GM12875 (cell line): ENCODE measurements around the gene BRI3BP.

Source experiments
- H3K4me3 ChIP-seq: one replicate; pipeline ENCODE4 v1.5.1; 2011; ENCODE audit warnings: low read depth, low read length, control low read depth
- CTCF ChIP-seq: IDR thresholded peaks from 2 replicates; pipeline ENCODE4 v1.5.1; 2011; ENCODE audit warnings: low read depth, mild to moderate bottlenecking, control low read depth, inconsistent platforms, low read length, moderate library complexity, borderline replicate concordance; ENCODE audit not compliant: insufficient read depth

Gene BRI3BP

GRCh38 chr12:124952295-124952694 lies 41.1 kb upstream of the BRI3BP start:
- no peak for TF ChIP-seq CTCF
- no peak overlapping the region for H3K4me3 ChIP-seq

GRCh38 chr12:124952801-124953200 lies 40.6 kb upstream of the BRI3BP start:
- TF ChIP-seq CTCF, result no peak
- H3K4me3 ChIP-seq, result no peak overlapping the region

- no peak for TF ChIP-seq CTCF
- no peak overlapping the region for H3K4me3 ChIP-seq
These were observed 39.6 kb upstream of the BRI3BP start for GRCh38 chr12:124953689-124954405.

GRCh38 chr12:124954771-124955170 lies 38.7 kb upstream of the BRI3BP start:
- no peak for TF ChIP-seq CTCF
- no peak overlapping the region for H3K4me3 ChIP-seq

- no peak overlapping the region for H3K4me3 ChIP-seq
- no peak for TF ChIP-seq CTCF
These were observed 36.9 kb upstream of the BRI3BP start for GRCh38 chr12:124956571-124956970.

GRCh38 chr12:124961055-124961454 lies 32.4 kb upstream of the BRI3BP start:
- H3K4me3 ChIP-seq, result no peak overlapping the region
- TF ChIP-seq CTCF, result no peak

- no peak overlapping the region for H3K4me3 ChIP-seq
- TF ChIP-seq CTCF, result no peak
These were observed 30.2 kb upstream of the BRI3BP start for GRCh38 chr12:124963211-124963610.
